Fibroblast of villous mesenchyme (primary cell): ENCODE results near the gene INSR. TPM values are rescaled to one million over a fixed set of nuclear protein-coding genes. Genes with fewer than 3 reads are reported as not detected.

ENCODE experiments used
- DNase-seq: peaks from one replicate; pipeline ENCODE4 v3.0.0-alpha.2; 2010; ENCODE audit warnings: low read depth
- H3K4me3 ChIP-seq: 2 replicates; pipeline ENCODE4 v1.5.1; 2011; ENCODE audit warnings: low read depth, mild to moderate bottlenecking, low read length
- total RNA-seq: library from RNA; depleted of rRNA; stranded (reverse); fragments of >200 nt; gene quantifications from 2 replicates; pipeline ENCODE4 v1.2.3, GENCODE V29; 2012
- TF ChIP-seq, protein P1 (sequence below): IDR thresholded peaks from 2 replicates; pipeline ENCODE4 v1.5.1; 2012; ENCODE audit warnings: low read depth, mild to moderate bottlenecking, low read length; ENCODE audit not compliant: insufficient read depth

Gene INSR
- total RNA-seq, 1 donor = 3.0 TPM

GRCh38 chr19:7226739-7227138 is 67.5 kb downstream of the INSR start:
- H3K4me3 ChIP-seq = no peak overlapping the region
- TF ChIP-seq, protein P1, sequence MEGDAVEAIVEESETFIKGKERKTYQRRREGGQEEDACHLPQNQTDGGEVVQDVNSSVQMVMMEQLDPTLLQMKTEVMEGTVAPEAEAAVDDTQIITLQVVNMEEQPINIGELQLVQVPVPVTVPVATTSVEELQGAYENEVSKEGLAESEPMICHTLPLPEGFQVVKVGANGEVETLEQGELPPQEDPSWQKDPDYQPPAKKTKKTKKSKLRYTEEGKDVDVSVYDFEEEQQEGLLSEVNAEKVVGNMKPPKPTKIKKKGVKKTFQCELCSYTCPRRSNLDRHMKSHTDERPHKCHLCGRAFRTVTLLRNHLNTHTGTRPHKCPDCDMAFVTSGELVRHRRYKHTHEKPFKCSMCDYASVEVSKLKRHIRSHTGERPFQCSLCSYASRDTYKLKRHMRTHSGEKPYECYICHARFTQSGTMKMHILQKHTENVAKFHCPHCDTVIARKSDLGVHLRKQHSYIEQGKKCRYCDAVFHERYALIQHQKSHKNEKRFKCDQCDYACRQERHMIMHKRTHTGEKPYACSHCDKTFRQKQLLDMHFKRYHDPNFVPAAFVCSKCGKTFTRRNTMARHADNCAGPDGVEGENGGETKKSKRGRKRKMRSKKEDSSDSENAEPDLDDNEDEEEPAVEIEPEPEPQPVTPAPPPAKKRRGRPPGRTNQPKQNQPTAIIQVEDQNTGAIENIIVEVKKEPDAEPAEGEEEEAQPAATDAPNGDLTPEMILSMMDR = no peak
- no peak for DNase-seq

- TF ChIP-seq, protein P1 = no peak
Observed at GRCh38 chr19:7225741-7226140, 68.5 kb downstream of the INSR start.

GRCh38 chr19:7224995-7225394 is 69.2 kb downstream of the INSR start:
- DNase-seq = no peak
- H3K4me3 ChIP-seq = no peak overlapping the region
- TF ChIP-seq, protein P1 = no peak

More at GRCh38 chr19:7225741-7226140, 68.5 kb downstream of the INSR start:
- no peak for DNase-seq
- H3K4me3 ChIP-seq = no peak overlapping the region

- DNase-seq = peak; percentile 61
- no peak overlapping the region for H3K4me3 ChIP-seq
- TF ChIP-seq, protein P1 = no peak
Observed at GRCh38 chr19:7224209-7224686, 70.0 kb downstream of the INSR start.

- DNase-seq = no peak
- TF ChIP-seq, protein P1 = no peak
Observed at GRCh38 chr19:7223429-7223828, 70.8 kb downstream of the INSR start.

DNA sequence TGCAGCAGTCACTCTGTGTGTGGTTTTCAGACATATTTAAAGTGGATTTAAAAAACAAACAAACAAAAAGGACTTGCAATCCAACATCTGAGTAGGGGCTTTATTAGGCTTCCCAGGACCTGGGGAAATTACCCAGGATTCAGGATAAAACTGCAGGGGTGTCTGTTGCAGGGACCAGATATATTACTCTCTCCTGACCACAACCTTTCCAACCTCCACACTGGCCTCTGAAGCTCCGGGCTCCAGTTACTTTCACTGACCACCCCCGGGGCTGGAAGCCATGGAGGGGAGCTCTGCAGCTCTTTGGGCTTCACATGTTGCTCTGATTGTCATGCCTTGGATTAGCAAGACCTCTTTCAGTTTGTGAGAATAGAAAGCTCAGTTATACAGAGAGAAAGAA is 75.2 kb downstream of the INSR start:
- DNase-seq = no peak
- TF ChIP-seq, protein P1 = no peak
- no peak overlapping the region for H3K4me3 ChIP-seq

More at GRCh38 chr19:7223429-7223828, 70.8 kb downstream of the INSR start:
- no peak overlapping the region for H3K4me3 ChIP-seq

- TF ChIP-seq, protein P1 = no peak
- no peak overlapping the region for H3K4me3 ChIP-seq
Observed at GRCh38 chr19:7217861-7218260, 76.4 kb downstream of the INSR start.

More at GRCh38 chr19:7217861-7218260, 76.4 kb downstream of the INSR start:
- peak; percentile 39 for DNase-seq
